K562 (cell line): ENCODE data around the gene HEPACAM. TPM values are rescaled to one million over a fixed set of nuclear protein-coding genes. Genes with fewer than 3 reads are reported as not detected.

Source experiments
- CREB1 ChIP-seq, 2 experiments: sonication (generic) in 1 of 2; formaldehyde crosslinking in 1 of 2; IDR thresholded peaks; 2 replicates each; pipeline versions ENCODE4 v1.6.1 to v1.8.0; 2012 to 2022; ENCODE audit warnings: inconsistent platforms in 1 of 2, mild to moderate bottlenecking in 1 of 2, missing genetic modification reagents in 1 of 2, moderate library complexity in 1 of 2
- FOXJ2 ChIP-seq: fragments of 200-800 bp; sonication (Bioruptor generic); IDR thresholded peaks from 2 replicates; pipeline ENCODE4 v1.6.1; 2016; ENCODE audit warnings: missing genetic modification characterization, missing compliant biosample characterization
- FOXJ3 ChIP-seq: sonication (generic); formaldehyde crosslinking; IDR thresholded peaks from 2 replicates; pipeline ENCODE4 v1.4.0; 2020; ENCODE audit warnings: mild to moderate bottlenecking, missing genetic modification reagents
- HDGF ChIP-seq: fragments of 450-650 bp; IDR thresholded peaks from 2 replicates; pipeline ENCODE4 v1.6.1; 2016
- MEF2D ChIP-seq: conservative IDR thresholded peaks from 2 replicates; pipeline ENCODE4 v1.6.1; 2016; ENCODE audit warnings: low read depth, missing genetic modification characterization, missing compliant biosample characterization
- NR4A1 ChIP-seq, 2 experiments: fragments of 250-450 bp in 1 of 2; fragments of 450-650 bp in 1 of 2; sonication (Bioruptor Pico) in 1 of 2; IDR thresholded peaks; 2 replicates each; pipeline versions ENCODE4 v1.4.0 to v1.6.1; 2016 to 2020; ENCODE audit warnings: mild to moderate bottlenecking in 2 of 2, missing compliant biosample characterization in 1 of 2, missing genetic modification characterization in 1 of 2, moderate library complexity in 1 of 2
- U2AF1 ChIP-seq: fragments of 200-400 bp; formaldehyde crosslinking; optimal IDR thresholded peaks from 2 replicates; pipeline ENCODE3; 2017; ENCODE audit warnings: mild to moderate bottlenecking, low read depth, low read length, moderate library complexity
- ZC3H11A ChIP-seq: IDR thresholded peaks from 2 replicates; pipeline ENCODE4 v1.6.1; 2012; ENCODE audit warnings: low read depth, low read length, improper control_type of control experiment
- ZNF431 ChIP-seq: sonication (generic); formaldehyde crosslinking; IDR thresholded peaks from 2 replicates; pipeline ENCODE4 v1.8.0; 2022; ENCODE audit warnings: mild to moderate bottlenecking, missing genetic modification reagents
- ZNF589 ChIP-seq: fragments of 200-800 bp; sonication (Bioruptor generic); IDR thresholded peaks from 2 replicates; pipeline ENCODE4 v1.6.1; 2016; ENCODE audit warnings: low read depth, missing genetic modification characterization, missing compliant biosample characterization
- ZSCAN32 ChIP-seq: fragments of 450-650 bp; formaldehyde crosslinking; IDR thresholded peaks from 2 replicates; pipeline ENCODE4 v1.4.0; 2020; ENCODE audit warnings: mild to moderate bottlenecking, moderate library complexity
- polyA plus RNA-seq, 8 experiments: library from polyadenylated mRNA; depleted of rRNA in 4 of 8; stranded (reverse) in 5 of 8; unstranded in 3 of 8; fragments of >200 nt; fragmentation: Nextera tagmentation in 2 of 8; fragmentation: Illumina TruSeq in 1 of 8; extraction: Ambion mirVana in 2 of 8; extraction: Trizol in 1 of 8; gene quantifications; 2 replicates each; pipeline versions ENCODE4 v1.2.1 to v1.2.3, GENCODE V29; 2011 to 2014; ENCODE audit warnings: inconsistent platforms in 1 of 8, missing spikeins in 1 of 8
- total RNA-seq, 7 experiments: library from RNA; depleted of rRNA in 6 of 7; stranded (reverse); fragments of >200 nt in 6 of 7; fragmentation: Illumina TruSeq in 2 of 7; extraction: Trizol in 2 of 7; gene quantifications; 2 replicates each; pipeline versions ENCODE4 v1.2.1 to v1.2.3, GENCODE V29; 2011 to 2021; ENCODE audit warnings: low replicate concordance in 1 of 7
- TF ChIP-seq, protein P1 (sequence below): fragments of 250-450 bp; sonication (Bioruptor Pico); IDR thresholded peaks from 2 replicates; pipeline ENCODE4 v1.5.0; 2021; ENCODE audit warnings: mild to moderate bottlenecking, borderline replicate concordance
- TF ChIP-seq, protein P2 (sequence below): fragments of 450-650 bp; formaldehyde crosslinking; IDR thresholded peaks from 2 replicates; pipeline ENCODE4 v1.4.0; 2022; ENCODE audit warnings: missing genetic modification characterization
- TF ChIP-seq, protein P3 (sequence below), 3 experiments: fragments of 200-800 bp in 1 of 3; sonication (Bioruptor generic) in 1 of 3; sonication (generic) in 1 of 3; formaldehyde crosslinking in 1 of 3; IDR thresholded peaks; 2 replicates each; pipeline versions ENCODE4 v1.6.1 to v1.8.0; 2016 to 2022; ENCODE audit warnings: mild to moderate bottlenecking in 2 of 3, missing compliant biosample characterization in 2 of 3, missing genetic modification characterization in 2 of 3, missing genetic modification reagents in 1 of 3
- TF ChIP-seq, protein P4 (sequence below): IDR thresholded peaks from 2 replicates; pipeline ENCODE4 v1.6.1; 2014; ENCODE audit warnings: antibody characterized with exemption
- TF ChIP-seq, protein P5 (sequence below), 2 experiments: fragments of 450-650 bp in 1 of 2; IDR thresholded peaks; 2 replicates each; pipeline ENCODE4 v1.6.1; 2011 to 2017; ENCODE audit warnings: low read depth in 2 of 2, antibody characterized with exemption in 1 of 2, borderline replicate concordance in 1 of 2, low read length in 1 of 2, mild to moderate bottlenecking in 1 of 2, mixed read lengths in 1 of 2; ENCODE audit not compliant: control insufficient read depth in 1 of 2

HEPACAM gene
- total and polyA plus RNA-seq, 9 of the 15 experiments (the other 6 are each of a cell fraction or from before 2014, with no cell fraction given) = not detected

DNA sequence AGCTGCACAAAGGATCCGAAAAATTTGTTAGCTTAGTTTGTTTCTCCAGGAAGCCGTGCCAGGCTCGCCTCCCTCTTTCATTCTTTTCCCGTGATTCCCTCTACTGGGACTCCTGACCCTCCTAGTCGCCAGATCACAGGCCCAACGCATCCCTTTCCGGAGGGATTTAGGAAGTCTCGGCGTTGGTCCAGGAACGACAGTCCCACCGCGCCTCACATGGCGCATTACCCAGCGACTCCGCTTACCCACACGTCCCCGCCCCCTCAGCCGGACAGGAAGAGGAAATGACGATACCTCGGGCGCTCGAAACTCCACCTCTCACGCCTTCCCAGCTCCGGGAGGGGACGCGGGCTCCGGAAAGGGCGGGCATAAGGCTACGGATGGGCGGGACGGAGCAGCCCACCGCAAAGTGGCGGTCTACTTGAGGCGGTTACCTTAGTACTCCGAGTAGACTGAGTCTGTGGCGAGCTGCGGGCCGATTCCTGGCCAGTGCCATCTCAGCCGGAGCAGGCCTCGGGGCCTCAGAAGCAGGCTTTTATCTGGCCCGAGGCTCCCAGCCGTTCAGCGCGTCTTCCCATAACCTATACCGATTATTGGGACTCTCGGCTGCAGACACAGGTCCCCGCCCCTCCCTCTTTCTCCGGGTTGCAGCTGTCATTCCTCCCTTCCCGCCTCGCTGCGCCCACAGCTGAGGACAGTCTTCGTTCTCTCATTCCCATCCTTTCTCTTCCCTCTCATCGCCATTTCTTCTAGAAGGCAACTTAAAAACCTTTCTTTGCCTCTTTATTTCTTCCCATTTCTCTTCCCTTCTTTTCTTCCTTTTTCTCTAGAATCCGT lies 18.1 kb upstream of the HEPACAM start, which contains the start of gene CCDC15 (continued):
- TF ChIP-seq, protein P1, sequence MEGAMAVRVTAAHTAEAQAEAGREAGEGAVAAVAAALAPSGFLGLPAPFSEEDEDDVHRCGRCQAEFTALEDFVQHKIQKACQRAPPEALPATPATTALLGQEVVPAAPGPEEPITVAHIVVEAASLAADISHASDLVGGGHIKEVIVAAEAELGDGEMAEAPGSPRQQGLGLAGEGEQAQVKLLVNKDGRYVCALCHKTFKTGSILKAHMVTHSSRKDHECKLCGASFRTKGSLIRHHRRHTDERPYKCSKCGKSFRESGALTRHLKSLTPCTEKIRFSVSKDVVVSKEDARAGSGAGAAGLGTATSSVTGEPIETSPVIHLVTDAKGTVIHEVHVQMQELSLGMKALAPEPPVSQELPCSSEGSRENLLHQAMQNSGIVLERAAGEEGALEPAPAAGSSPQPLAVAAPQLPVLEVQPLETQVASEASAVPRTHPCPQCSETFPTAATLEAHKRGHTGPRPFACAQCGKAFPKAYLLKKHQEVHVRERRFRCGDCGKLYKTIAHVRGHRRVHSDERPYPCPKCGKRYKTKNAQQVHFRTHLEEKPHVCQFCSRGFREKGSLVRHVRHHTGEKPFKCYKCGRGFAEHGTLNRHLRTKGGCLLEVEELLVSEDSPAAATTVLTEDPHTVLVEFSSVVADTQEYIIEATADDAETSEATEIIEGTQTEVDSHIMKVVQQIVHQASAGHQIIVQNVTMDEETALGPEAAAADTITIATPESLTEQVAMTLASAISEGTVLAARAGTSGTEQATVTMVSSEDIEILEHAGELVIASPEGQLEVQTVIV (CRISPR knock-in tag) = no peak
- TF ChIP-seq FOXJ3 (no peak), CREB1 (IDR thresholded peaks at IDR 0.05) (peak; percentile 91), CREB1 (CRISPR knock-in tag; IDR thresholded peaks at IDR 0.05) (peak; percentile 89), MEF2D (no peak), ZNF431 (no peak), ZC3H11A (no peak), HDGF (no peak), NR4A1 (CRISPR knock-in tag; IDR thresholded peaks at IDR 0.05) (no peak), NR4A1 (tag; IDR thresholded peaks at IDR 0.05) (no peak), ZNF589 (CRISPR knock-in tag) (0 out of 2 replicates have a peak, but pooled peaks have one; percentile 41), U2AF1 (no peak), FOXJ2 (tag) (no peak), ZSCAN32 (CRISPR knock-in tag) (no peak)
- TF ChIP-seq, protein P2, sequence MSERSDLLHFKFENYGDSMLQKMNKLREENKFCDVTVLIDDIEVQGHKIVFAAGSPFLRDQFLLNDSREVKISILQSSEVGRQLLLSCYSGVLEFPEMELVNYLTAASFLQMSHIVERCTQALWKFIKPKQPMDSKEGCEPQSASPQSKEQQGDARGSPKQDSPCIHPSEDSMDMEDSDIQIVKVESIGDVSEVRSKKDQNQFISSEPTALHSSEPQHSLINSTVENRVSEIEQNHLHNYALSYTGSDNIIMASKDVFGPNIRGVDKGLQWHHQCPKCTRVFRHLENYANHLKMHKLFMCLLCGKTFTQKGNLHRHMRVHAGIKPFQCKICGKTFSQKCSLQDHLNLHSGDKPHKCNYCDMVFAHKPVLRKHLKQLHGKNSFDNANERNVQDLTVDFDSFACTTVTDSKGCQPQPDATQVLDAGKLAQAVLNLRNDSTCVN = no peak
- TF ChIP-seq, protein P3, sequence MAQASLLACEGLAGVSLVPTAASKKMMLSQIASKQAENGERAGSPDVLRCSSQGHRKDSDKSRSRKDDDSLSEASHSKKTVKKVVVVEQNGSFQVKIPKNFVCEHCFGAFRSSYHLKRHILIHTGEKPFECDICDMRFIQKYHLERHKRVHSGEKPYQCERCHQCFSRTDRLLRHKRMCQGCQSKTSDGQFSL (CRISPR knock-in tag; IDR thresholded peaks at IDR 0.05) = no peak
- TF ChIP-seq, protein P3 (tag; IDR thresholded peaks at IDR 0.05) = no peak
- TF ChIP-seq, protein P4, sequence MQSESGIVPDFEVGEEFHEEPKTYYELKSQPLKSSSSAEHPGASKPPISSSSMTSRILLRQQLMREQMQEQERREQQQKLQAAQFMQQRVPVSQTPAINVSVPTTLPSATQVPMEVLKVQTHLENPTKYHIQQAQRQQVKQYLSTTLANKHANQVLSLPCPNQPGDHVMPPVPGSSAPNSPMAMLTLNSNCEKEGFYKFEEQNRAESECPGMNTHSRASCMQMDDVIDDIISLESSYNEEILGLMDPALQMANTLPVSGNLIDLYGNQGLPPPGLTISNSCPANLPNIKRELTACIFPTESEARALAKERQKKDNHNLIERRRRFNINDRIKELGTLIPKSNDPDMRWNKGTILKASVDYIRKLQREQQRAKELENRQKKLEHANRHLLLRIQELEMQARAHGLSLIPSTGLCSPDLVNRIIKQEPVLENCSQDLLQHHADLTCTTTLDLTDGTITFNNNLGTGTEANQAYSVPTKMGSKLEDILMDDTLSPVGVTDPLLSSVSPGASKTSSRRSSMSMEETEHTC = no peak
- TF ChIP-seq, protein P5, sequence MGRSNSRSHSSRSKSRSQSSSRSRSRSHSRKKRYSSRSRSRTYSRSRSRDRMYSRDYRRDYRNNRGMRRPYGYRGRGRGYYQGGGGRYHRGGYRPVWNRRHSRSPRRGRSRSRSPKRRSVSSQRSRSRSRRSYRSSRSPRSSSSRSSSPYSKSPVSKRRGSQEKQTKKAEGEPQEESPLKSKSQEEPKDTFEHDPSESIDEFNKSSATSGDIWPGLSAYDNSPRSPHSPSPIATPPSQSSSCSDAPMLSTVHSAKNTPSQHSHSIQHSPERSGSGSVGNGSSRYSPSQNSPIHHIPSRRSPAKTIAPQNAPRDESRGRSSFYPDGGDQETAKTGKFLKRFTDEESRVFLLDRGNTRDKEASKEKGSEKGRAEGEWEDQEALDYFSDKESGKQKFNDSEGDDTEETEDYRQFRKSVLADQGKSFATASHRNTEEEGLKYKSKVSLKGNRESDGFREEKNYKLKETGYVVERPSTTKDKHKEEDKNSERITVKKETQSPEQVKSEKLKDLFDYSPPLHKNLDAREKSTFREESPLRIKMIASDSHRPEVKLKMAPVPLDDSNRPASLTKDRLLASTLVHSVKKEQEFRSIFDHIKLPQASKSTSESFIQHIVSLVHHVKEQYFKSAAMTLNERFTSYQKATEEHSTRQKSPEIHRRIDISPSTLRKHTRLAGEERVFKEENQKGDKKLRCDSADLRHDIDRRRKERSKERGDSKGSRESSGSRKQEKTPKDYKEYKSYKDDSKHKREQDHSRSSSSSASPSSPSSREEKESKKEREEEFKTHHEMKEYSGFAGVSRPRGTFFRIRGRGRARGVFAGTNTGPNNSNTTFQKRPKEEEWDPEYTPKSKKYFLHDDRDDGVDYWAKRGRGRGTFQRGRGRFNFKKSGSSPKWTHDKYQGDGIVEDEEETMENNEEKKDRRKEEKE (IDR thresholded peaks at IDR 0.05; ENCODE audit: borderline replicate concordance in 1 of 2, control insufficient read depth in 1 of 2, low read depth in 2 of 2, low read length in 1 of 2) = no peak
